ENCODE data around the gene CDAN1.
"Not testable (repeated sequence)": the region's sequence is repeated elsewhere in the genome, so short reads cannot be mapped to it uniquely, and the experiment has no call there.

CDAN1 gene, protein sequence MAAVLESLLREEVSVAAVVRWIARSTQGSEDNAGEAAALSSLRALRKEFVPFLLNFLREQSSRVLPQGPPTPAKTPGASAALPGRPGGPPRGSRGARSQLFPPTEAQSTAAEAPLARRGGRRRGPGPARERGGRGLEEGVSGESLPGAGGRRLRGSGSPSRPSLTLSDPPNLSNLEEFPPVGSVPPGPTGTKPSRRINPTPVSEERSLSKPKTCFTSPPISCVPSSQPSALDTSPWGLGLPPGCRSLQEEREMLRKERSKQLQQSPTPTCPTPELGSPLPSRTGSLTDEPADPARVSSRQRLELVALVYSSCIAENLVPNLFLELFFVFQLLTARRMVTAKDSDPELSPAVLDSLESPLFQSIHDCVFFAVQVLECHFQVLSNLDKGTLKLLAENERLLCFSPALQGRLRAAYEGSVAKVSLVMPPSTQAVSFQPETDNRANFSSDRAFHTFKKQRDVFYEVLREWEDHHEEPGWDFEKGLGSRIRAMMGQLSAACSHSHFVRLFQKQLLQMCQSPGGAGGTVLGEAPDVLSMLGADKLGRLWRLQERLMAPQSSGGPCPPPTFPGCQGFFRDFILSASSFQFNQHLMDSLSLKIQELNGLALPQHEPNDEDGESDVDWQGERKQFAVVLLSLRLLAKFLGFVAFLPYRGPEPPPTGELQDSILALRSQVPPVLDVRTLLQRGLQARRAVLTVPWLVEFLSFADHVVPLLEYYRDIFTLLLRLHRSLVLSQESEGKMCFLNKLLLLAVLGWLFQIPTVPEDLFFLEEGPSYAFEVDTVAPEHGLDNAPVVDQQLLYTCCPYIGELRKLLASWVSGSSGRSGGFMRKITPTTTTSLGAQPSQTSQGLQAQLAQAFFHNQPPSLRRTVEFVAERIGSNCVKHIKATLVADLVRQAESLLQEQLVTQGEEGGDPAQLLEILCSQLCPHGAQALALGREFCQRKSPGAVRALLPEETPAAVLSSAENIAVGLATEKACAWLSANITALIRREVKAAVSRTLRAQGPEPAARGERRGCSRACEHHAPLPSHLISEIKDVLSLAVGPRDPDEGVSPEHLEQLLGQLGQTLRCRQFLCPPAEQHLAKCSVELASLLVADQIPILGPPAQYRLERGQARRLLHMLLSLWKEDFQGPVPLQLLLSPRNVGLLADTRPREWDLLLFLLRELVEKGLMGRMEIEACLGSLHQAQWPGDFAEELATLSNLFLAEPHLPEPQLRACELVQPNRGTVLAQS

DNA sequence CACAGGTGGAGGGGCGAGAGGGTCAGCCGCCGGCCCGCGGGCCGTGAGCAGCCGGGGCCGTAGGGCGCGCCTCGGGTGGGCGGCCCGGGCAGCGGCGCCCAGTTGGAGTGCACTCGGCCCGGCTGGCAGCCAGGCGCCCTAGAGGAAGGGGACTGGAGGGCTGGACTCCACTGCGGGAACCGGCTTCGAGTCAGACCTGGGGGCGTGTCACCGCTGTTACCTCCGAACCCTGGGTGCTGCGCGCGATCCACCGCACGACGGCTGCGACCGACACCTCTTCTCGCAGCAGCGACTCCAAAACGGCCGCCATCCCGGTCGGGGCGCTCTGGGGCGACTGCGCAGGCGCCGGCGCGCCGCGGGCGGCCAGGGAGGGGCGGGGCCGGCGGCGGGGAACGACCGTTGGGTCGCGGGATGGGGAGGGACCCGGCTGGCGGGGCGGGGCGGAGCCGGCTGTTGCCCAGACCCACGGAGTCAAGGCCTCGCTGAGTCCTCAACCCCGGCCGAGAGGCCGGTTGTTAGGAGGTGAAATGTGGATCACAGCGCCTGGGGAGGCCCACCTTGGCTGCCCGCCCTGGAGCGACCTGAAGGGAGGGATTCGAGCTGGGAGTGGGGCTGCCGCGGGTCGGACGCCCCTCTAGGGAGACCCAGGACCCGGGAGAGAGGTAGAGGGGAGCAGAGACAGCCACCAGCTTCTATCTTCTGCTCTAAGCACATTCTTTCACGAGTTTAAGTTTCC lies at the start of gene CDAN1:
TSS of gene CDAN1 (minus strand) at position 336 of the 736 bp plus-strand sequence. CDS start at position 310, 26 bp downstream.
- H3K4me3 ChIP-seq (ENCODE audit: low read length): peak within 1 kb of the TSS; percentile 89
- TF ChIP-seq ZNF274 (IDR thresholded peaks at IDR 0.05; ENCODE audit: low read depth, low read length): no peak

DNA sequence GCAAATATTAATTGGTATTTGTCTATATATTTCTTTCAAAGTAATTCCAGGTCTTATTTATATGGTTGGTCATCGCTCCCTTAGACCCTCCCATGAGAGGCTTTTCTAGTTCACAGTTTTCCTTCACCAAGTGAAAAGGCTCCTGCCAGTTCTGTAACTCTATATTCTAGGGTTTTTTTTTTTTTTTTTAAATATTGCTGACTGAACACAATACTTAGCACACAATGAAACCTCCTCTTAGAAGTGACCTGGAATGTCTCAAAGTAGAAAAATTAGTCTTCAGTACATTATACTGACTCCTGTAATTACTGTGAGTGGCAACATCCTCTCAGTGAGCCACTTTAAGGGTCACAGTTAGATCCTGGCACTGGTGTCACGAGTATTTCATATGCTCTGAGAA lies 48.6 kb upstream of the CDAN1 start:
- no peak overlapping the region for H3K4me3 ChIP-seq (ENCODE audit: low read length)
- no peak for TF ChIP-seq ZNF274 (IDR thresholded peaks at IDR 0.05; ENCODE audit: low read depth, low read length)

DNA sequence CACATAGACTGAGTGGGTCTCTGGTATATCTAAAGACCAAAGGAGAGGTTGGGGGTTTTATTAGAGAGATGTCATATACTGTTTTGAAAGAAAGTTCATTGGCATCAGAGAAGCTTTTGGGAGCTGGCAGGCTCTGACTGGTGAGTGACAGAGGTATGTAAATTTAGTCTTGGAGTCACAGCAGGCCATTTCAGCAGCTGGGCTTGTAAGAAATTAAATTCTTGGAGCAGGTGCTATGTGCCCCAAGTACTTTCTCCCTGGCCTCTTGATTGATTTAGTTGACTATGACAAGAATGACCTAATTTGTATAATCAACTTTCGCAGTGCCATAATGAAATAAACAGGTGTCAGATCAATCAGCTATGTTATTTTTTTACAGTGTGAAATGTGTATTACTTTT lies 47.8 kb upstream of the CDAN1 start:
- no peak for TF ChIP-seq ZNF274 (IDR thresholded peaks at IDR 0.05; ENCODE audit: low read depth, low read length)
- H3K4me3 ChIP-seq (ENCODE audit: low read length): no peak overlapping the region

DNA sequence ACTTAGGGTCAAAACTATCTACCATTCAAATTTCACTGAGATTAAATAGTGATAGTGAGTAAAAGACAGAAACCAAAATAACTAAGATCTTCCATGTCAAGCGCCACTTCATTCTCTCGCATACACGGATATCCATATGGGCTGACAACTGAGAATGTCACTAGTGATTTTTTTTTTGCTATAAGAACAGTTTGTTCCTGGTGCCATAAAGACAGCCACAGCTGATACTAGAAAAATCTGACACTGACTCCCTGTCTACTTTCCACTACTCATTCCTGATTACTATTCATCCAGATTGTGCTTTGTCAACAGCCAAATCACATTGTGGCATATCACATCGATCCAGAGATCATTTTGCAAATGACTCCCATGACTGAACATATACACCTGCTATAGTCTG lies 45.8 kb upstream of the CDAN1 start:
- TF ChIP-seq ZNF274 (IDR thresholded peaks at IDR 0.05; ENCODE audit: low read depth, low read length): no peak
- H3K4me3 ChIP-seq (ENCODE audit: low read length): no peak overlapping the region

DNA sequence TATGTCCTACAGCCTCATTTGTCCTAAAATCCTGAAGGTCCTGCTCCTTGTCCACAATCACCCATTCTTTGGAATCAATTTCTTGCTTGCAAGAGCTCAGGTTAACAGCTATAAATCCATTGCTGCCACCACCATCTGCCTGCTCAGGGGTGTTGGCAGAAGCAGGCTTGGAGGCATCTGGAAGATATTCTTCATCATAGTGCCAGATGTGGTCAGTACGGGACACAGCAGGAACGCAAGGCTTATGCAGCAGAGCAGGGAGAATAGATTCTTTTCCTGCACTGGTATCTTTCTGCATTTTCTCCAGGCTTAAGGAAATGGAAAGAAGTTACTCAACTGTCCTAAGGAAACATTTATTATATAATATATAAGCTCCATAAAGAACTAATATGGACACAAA lies 38.5 kb upstream of the CDAN1 start:
- no peak overlapping the region for H3K4me3 ChIP-seq (ENCODE audit: low read length)
- no peak for TF ChIP-seq ZNF274 (IDR thresholded peaks at IDR 0.05; ENCODE audit: low read depth, low read length)

DNA sequence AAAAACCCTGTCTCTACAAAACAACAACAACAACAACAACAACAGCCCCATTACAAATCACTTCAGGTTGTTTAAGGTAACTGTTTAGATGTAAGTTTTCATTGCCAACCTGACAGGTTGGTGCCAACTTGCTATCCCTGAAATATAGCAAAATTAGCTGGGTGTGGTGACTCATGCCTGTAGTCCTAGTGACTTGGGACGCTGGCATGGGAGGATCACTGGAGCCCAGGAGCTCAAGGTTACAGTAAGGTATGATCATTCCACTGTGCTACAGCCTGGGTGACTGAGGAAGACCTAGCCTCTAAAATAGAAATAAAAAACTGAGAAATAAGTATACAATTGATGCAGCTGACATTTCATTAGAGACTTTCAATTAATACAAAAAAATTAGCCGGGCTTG lies 36.0 kb upstream of the CDAN1 start:
- TF ChIP-seq ZNF274 (IDR thresholded peaks at IDR 0.05; ENCODE audit: low read depth, low read length): no peak
- H3K4me3 ChIP-seq (ENCODE audit: low read length): no peak overlapping the region

DNA sequence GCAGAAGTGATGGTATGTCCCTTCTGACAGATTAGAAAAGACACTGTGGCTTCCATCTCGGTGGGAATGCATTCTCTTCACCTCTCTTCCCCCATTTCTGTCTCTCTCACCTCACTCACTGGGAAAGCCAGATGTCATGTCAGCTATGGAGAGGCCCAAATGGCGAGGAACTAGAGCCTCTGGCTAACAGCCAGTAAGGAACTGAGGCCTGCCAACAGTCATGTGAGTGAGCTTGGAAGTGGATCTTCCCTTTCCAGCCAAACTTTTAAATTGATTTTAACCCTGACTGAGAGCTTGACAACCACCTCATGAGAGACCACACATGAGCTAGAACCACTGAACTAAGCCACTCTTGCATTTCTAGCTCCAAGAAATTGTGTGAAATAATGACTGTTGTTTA lies 35.2 kb upstream of the CDAN1 start:
- TF ChIP-seq ZNF274 (IDR thresholded peaks at IDR 0.05; ENCODE audit: low read depth, low read length): no peak
- H3K4me3 ChIP-seq (ENCODE audit: low read length): no peak overlapping the region

DNA sequence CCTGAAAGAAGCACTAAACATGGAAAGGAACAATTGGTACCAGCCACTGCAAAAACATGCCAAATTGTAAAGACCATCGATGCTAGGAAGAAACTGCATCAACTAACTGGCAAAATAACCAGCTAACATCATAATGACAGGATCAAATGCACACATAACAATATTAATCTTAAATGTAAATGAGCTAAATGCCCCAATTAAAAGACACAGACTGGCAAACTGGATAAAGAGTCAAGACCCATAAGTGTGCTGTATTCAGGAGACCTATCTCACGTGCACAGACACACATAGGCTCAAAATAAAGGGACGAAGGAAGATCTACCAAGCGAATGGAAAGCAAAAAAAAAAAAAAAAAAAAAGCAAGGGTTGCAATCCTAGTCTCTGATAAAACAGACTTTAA lies 29.2 kb upstream of the CDAN1 start:
- not testable (repeated sequence) for H3K4me3 ChIP-seq (ENCODE audit: low read length)

DNA sequence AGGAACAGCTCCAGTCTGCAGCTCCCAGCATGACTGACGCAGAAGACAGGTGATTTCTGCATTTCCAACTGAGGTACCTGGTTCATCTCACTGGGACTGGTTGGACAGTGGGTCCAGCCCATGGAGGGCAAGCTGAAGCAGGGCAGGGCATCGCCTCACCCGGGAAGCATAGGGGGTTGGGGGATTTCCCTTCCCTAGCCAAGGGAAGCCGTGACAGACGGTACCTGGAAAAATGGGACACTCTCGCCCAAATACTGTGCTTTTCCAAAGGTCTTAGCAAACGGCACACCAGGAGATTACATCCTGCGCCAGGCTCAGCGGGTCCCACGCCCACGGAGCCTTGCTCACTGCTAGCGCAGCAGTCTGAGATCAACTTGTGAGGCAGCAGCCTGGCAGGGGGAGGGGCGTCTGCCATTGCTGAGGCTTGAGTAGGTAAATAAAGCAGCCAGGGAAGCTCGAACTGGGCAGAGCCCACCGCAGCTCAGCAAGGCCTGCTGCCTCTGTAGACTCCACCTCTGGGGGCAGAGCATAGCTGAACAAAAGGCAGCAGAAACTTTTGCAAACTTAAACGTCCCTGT lies 27.3 kb upstream of the CDAN1 start:
- H3K4me3 ChIP-seq (ENCODE audit: low read length): not testable (repeated sequence)

DNA sequence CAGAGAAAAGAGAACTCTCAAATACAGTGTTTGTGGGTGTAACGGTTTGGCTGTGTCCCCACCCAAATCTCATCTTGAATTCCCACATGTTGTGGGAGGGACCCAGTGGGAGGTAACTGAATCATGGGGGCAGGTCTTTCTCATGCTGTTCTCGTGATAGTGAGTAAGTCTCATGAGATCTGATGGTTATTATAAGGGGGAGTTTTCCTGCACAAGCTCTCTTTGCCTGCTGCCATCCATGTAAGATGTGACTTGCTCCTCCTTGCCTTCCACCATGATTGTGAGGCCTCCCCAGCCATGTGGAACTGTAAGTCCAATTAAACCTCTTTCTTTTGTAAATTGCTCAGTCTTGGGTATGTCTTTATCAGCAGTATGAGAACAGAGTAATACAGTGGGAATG lies 24.9 kb upstream of the CDAN1 start:
- H3K4me3 ChIP-seq (ENCODE audit: low read length): not testable (repeated sequence)

DNA sequence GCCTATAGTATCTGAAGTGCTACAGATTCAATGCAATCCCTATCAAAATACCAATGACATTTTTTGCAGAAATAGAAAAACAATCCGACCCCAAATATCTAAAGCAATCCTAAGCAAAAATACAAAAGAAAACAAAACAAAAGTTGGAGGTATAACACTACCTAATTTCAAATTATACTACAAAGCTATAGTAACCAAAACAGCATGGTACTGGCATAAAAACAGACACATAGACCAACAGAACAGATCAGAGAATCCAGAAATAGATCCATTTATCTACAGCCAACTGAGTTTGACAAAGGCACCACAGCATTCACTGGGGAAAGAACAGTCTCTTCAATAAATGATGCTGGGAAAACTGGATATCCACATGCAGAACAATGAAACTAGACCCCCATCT lies 23.8 kb upstream of the CDAN1 start:
- H3K4me3 ChIP-seq (ENCODE audit: low read length): no peak overlapping the region
- no peak for TF ChIP-seq ZNF274 (IDR thresholded peaks at IDR 0.05; ENCODE audit: low read depth, low read length)

DNA sequence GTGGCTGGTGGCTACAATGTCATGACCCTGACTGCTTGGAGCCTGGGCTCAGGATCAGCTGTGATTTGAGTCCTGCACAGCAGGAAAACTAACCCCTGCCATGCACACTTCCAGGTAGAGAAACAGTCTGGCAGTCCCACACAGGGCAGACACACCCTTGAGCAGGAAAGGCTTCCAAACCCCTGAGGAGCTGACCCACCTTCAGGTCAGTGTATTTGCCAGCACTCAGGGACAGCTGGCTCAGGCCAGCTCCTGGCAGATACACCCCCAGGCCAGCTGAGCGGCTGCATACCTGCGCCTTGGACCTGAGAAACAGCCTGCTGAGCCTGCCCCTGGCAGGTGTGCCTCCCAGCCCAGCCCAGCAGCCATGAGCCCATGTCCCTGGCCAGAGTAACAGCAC lies 22.2 kb upstream of the CDAN1 start:
- H3K4me3 ChIP-seq (ENCODE audit: low read length): no peak overlapping the region
- no peak for TF ChIP-seq ZNF274 (IDR thresholded peaks at IDR 0.05; ENCODE audit: low read depth, low read length)

DNA sequence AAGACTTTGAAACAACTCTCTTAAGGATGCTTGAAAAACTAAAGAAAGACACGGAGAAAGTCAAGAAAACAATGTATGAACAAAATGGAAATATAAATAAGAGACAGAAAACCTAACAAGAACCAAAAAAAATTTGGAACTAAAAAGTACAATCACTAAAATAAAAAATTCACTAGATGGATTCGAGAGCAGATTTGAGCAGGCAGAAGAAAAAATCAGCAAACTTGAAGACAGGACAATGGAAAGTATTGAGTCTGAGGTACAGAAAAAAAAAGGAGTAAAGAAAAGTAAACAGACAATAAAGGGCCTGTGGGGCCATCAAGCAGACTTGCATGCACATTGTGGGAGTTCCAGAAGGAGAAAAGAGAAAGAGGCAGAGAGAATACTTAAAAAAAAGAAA lies 13.4 kb upstream of the CDAN1 start:
- no peak overlapping the region for H3K4me3 ChIP-seq (ENCODE audit: low read length)
- no peak for TF ChIP-seq ZNF274 (IDR thresholded peaks at IDR 0.05; ENCODE audit: low read depth, low read length)

DNA sequence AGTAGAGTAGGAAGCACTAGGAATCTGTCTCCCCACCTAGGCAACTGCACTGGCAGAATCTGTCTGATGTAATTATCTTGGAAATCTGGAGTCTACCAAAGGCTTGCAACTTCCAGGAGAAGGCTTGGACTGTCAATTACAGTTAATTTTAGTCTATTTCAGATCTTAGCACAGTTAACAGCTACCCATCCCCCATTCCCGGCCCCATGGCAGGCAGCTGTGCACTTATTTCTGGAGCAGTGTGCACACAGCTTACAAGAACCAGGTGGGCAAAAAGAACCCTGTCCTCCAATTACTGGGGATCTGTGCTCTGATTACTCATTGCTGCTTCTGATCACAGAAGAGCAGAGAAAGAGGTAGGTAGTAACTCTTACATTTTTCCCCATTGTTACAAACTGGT lies 12.3 kb upstream of the CDAN1 start:
- H3K4me3 ChIP-seq (ENCODE audit: low read length): no peak overlapping the region
- TF ChIP-seq ZNF274 (IDR thresholded peaks at IDR 0.05; ENCODE audit: low read depth, low read length): no peak
